GM12878 (cell line): ENCODE data around the gene KRTAP10-2. TPM values are rescaled to one million over a fixed set of nuclear protein-coding genes. Genes with fewer than 3 reads are reported as not detected.
"Not testable (repeated sequence)": the region's sequence is repeated elsewhere in the genome, so short reads cannot be mapped to it uniquely, and the experiment has no call there.

Experiments used
- ATAC-seq: fragments of 200-7000 bp; cut with Tn5 transposase; 3 replicates; pipeline ENCODE4 v1.9.1; 2020; ENCODE audit warnings: mild to moderate bottlenecking, moderate library complexity
- BruUV-seq: library from RNA; stranded (reverse); fragments of 400-500 nt; replicated peaks from 2 replicates; lab custom pipeline; 2021; lab: Mats Ljungman, UMichigan
- CTCF ChIA-PET: fragments of 300-600 bp; sonication (Branson Sonifier 250); formaldehyde crosslinking; extraction: SDS; loops from one replicate; lab custom pipeline; 2021; ENCODE audit warnings: inconsistent platforms; lab: Yijun Ruan, JAX
- POLR2A ChIA-PET: fragments of 350-600 bp; formaldehyde crosslinking; extraction: SDS; loops from one replicate; lab custom pipeline; 2021; ENCODE audit warnings: inconsistent platforms; lab: Charles Lee
- RAD21 ChIA-PET: fragments of 300-600 bp; sonication (Branson Sonifier 250); formaldehyde crosslinking; loops from one replicate; lab custom pipeline; 2023; ENCODE audit warnings: antibody characterized with exemption; ENCODE audit not compliant: unreplicated experiment; lab: Charles Lee
- SMC1A ChIA-PET: fragments of 300-600 bp; sonication (Branson Sonifier 250); formaldehyde crosslinking; loops from one replicate; lab custom pipeline; 2023; ENCODE audit not compliant: unreplicated experiment, uncharacterized antibody; lab: Charles Lee
- DNase-seq: peaks from one replicate; pipeline ENCODE4 v3.0.0-alpha.2; 2011; ENCODE audit warnings: low read depth, low spot score
- FAIRE-seq: peaks from 3 replicates; lab custom pipeline; 2011; peaks lifted over from hg19 to GRCh38; lab: Jason Lieb, UNC
- H2AFZ ChIP-seq: 2 replicates; pipeline ENCODE4 v1.6.0; 2011; ENCODE audit warnings: low read depth, low read length, control low read depth; ENCODE audit not compliant: control insufficient read depth
- H3K27ac ChIP-seq: 2 replicates; pipeline ENCODE4 v1.5.1; 2011; ENCODE audit warnings: control low read depth; ENCODE audit not compliant: control insufficient read depth, insufficient read depth
- H3K27me3 ChIP-seq, 2 experiments: replicated peaks in 1 of 2; 2 replicates each; pipeline versions ENCODE4 v1.6.0 to v1.6.1; 2011; ENCODE audit warnings: low read length in 1 of 2; ENCODE audit not compliant: control insufficient read depth in 2 of 2, insufficient read depth in 2 of 2
- H3K36me3 ChIP-seq, 2 experiments: 2 replicates each; pipeline ENCODE4 v1.5.1; 2011; ENCODE audit warnings: low read length in 1 of 2; ENCODE audit not compliant: control insufficient read depth in 2 of 2, insufficient read depth in 2 of 2
- H3K4me1 ChIP-seq: 2 replicates; pipeline ENCODE4 v1.6.1; 2011; ENCODE audit warnings: mild to moderate bottlenecking, low read length, moderate library complexity, mixed read lengths; ENCODE audit not compliant: control insufficient read depth, insufficient read depth
- H3K4me2 ChIP-seq: 2 replicates; pipeline ENCODE4 v1.6.0; 2011; ENCODE audit warnings: control low read depth; ENCODE audit not compliant: control insufficient read depth, insufficient read depth
- H3K4me3 ChIP-seq: fragments of 200-600 bp; sonication (generic); 2 replicates; pipeline ENCODE4 v1.5.1; 2016
- H3K79me2 ChIP-seq: 2 replicates; pipeline ENCODE4 v1.6.0; 2011; ENCODE audit warnings: low read length; ENCODE audit not compliant: control insufficient read depth, insufficient read depth
- H3K9ac ChIP-seq: 2 replicates; pipeline ENCODE4 v1.8.0; 2011; ENCODE audit warnings: low read length, control low read depth, mixed read lengths; ENCODE audit not compliant: control insufficient read depth, insufficient read depth
- H3K9me3 ChIP-seq: replicated peaks from 3 replicates; pipeline ENCODE4 v1.5.1; 2011; ENCODE audit warnings: mild to moderate bottlenecking, low read length; ENCODE audit not compliant: control insufficient read depth, insufficient read depth
- H4K20me1 ChIP-seq: 2 replicates; pipeline ENCODE4 v1.6.0; 2011; ENCODE audit not compliant: control insufficient read depth, insufficient read depth
- RAD51 ChIP-seq: fragments of 450-650 bp; IDR thresholded peaks from 2 replicates; pipeline ENCODE4 v1.6.1; 2016; ENCODE audit warnings: moderate library complexity, mild to moderate bottlenecking, inconsistent platforms
- WRNIP1 ChIP-seq: IDR thresholded peaks from 2 replicates; pipeline ENCODE4 v1.6.1; 2011; ENCODE audit warnings: low read depth, low read length, improper control_type of control experiment, borderline replicate concordance
- ZNF24 ChIP-seq: fragments of 450-650 bp; IDR thresholded peaks from 2 replicates; pipeline ENCODE4 v1.6.1; 2017; ENCODE audit warnings: antibody characterized with exemption, mild to moderate bottlenecking
- WGBS: methylation state at CpG from one replicate; pipeline ENCODE4 v1.1.6; 2016; ENCODE audit warnings: low lambda C conversion rate; ENCODE audit not compliant: insufficient replicate concordance, insufficient coverage; ENCODE audit errors: missing lambda C conversion rate; 5-methylcytosine and 5-hydroxymethylcytosine counted together
- in situ Hi-C: fragments of 300-500 bp; cut with MboI; formaldehyde crosslinking; loops from 9 replicates; pipeline ENCODE4 v1.14.3; 2018; ENCODE audit warnings: mixed read lengths
- intact Hi-C: fragments of 100-400 bp; cut with micrococcal nuclease; formaldehyde crosslinking; loops from one replicate; pipeline ENCODE4 v1.14.2; 2022; ENCODE audit not compliant: unreplicated experiment
- polyA plus RNA-seq, 11 experiments: library from polyadenylated mRNA; depleted of rRNA in 4 of 11; unstranded in 6 of 11; stranded (reverse) in 5 of 11; fragments of >200 nt; fragmentation: Nextera tagmentation in 4 of 11; fragmentation: Illumina TruSeq in 1 of 11; extraction: Ambion mirVana in 4 of 11; extraction: Trizol in 1 of 11; gene quantifications; 1 replicate in 1 of 11; 2 replicates in 10 of 11; pipeline versions ENCODE4 v1.2.1 to v1.2.3, GENCODE V29; 2011 to 2016; ENCODE audit warnings: inconsistent platforms in 2 of 11, missing spikeins in 2 of 11, low read depth in 1 of 11
- total RNA-seq, 4 experiments: library from RNA; depleted of rRNA in 3 of 4; stranded (reverse); fragments of >200 nt in 3 of 4; fragmentation: Illumina TruSeq in 1 of 4; extraction: Trizol in 1 of 4; gene quantifications; 2 replicates each; pipeline versions ENCODE4 v1.2.1 to v1.2.3, GENCODE V29; 2013 to 2021
- TF ChIP-seq, protein P1 (sequence below): fragments of 450-650 bp; IDR thresholded peaks from 2 replicates; pipeline ENCODE4 v1.6.1; 2016; ENCODE audit warnings: mild to moderate bottlenecking, moderate library complexity, borderline replicate concordance

KRTAP10-2 gene
- total and polyA plus RNA-seq, 10 of the 15 experiments (the other 5 are each of a cell fraction or from before 2014, with no cell fraction given), result not detected

- RAD21 ChIA-PET, result no interaction called here
- Histone ChIP-seq H3K27ac (no peak overlapping the region), H3K9ac (no peak overlapping the region), H3K4me2 (no peak overlapping the region)
- BruUV-seq, result no TSS peak
- no peak for TF ChIP-seq WRNIP1
- no peak for TF ChIP-seq ZNF24
- TF ChIP-seq, protein P1, sequence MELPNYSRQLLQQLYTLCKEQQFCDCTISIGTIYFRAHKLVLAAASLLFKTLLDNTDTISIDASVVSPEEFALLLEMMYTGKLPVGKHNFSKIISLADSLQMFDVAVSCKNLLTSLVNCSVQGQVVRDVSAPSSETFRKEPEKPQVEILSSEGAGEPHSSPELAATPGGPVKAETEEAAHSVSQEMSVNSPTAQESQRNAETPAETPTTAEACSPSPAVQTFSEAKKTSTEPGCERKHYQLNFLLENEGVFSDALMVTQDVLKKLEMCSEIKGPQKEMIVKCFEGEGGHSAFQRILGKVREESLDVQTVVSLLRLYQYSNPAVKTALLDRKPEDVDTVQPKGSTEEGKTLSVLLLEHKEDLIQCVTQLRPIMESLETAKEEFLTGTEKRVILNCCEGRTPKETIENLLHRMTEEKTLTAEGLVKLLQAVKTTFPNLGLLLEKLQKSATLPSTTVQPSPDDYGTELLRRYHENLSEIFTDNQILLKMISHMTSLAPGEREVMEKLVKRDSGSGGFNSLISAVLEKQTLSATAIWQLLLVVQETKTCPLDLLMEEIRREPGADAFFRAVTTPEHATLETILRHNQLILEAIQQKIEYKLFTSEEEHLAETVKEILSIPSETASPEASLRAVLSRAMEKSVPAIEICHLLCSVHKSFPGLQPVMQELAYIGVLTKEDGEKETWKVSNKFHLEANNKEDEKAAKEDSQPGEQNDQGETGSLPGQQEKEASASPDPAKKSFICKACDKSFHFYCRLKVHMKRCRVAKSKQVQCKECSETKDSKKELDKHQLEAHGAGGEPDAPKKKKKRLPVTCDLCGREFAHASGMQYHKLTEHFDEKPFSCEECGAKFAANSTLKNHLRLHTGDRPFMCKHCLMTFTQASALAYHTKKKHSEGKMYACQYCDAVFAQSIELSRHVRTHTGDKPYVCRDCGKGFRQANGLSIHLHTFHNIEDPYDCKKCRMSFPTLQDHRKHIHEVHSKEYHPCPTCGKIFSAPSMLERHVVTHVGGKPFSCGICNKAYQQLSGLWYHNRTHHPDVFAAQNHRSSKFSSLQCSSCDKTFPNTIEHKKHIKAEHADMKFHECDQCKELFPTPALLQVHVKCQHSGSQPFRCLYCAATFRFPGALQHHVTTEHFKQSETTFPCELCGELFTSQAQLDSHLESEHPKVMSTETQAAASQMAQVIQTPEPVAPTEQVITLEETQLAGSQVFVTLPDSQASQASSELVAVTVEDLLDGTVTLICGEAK, result no peak
- TF ChIP-seq RAD51, result no peak
- TF ChIP-seq, all 136 proteins: peak for 0
- Histone ChIP-seq H2AFZ (no peak overlapping the region), H3K27me3 (no peaks in the 10 kb centered on the region), H3K4me1 (no peaks in the 10 kb centered on the region), H3K4me3 (no peak overlapping the region), H3K9me3 (no peaks in the 10 kb centered on the region; the same call in 2 of the 3 replicates), H3K79me2 (no peaks in the 10 kb centered on the region), H3K36me3 (no peaks in the 10 kb centered on the region), H4K20me1 (no peaks in the 10 kb centered on the region)
- FAIRE-seq, result no peak
- no peak for ATAC-seq
- SMC1A ChIA-PET, result no interaction called here
- 17% methylated on average over 10 of the region's 10 CpGs for WGBS
- POLR2A ChIA-PET, result no interaction called here
- in situ Hi-C loops (no loop called here), intact Hi-C loops (no loop called here)
- CTCF ChIA-PET, result no interaction called here
- no peak for DNase-seq
Measured at GRCh38 chr21:44550807-44551206, 498 bp downstream of the KRTAP10-2 start.

DNA sequence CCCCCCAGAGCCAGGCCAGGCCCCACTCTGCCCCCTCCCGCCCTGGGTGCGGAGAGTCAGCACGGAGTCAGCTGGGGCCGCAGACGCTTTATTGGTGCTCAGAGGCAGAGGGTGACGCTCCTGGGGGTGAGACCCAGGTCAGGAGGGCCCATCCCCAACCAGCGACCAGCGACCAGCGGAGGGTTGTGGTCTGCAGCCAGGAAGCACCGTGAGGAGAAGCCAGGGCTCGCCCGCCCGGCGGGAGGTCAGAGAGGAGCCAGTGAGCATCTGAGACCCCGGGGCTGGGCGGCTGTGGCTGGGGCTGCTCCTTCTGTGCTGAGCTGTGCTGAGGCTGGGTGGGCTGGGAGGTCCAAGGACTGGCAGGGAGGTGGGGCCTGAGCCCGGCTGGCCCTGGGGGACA is 1.0 kb downstream of the KRTAP10-2 start:
- BruUV-seq, H3K9me3 ChIP-seq, in situ Hi-C loops, H2AFZ ChIP-seq, FAIRE-seq, H3K9ac ChIP-seq, SMC1A ChIA-PET, H3K4me3 ChIP-seq, H3K4me1 ChIP-seq, H3K4me2 ChIP-seq, POLR2A ChIA-PET, H3K27me3 ChIP-seq, H3K36me3 ChIP-seq, ATAC-seq, RAD21 ChIA-PET, H4K20me1 ChIP-seq, H3K79me2 ChIP-seq, CTCF ChIA-PET, H3K27ac ChIP-seq, intact Hi-C loops, DNase-seq: not testable (repeated sequence)
- 40% methylated on average over 17 of the region's 17 CpGs for WGBS
